GM21529 (cell line): ENCODE results near the gene TSPAN16.
"Not testable (repeated sequence)": the region's sequence is repeated elsewhere in the genome, so short reads cannot be mapped to it uniquely, and the experiment has no call there.

Source experiments
- ATAC-seq: cut with Tn5 transposase; IDR thresholded peaks from one replicate; pipeline ENCODE4 v1.9.1; 2021; ENCODE audit not compliant: unreplicated experiment

Gene TSPAN16

GRCh38 chr19:11339254-11340098 is 43.5 kb downstream of the TSPAN16 start, which contains the start of gene RAB3D:
Gene RAB3D, minus strand, starts transcription at chr19:11339657. Its CDS starts 2,258 bp downstream, at chr19:11337399.
- peak; percentile 82 for ATAC-seq

- not testable (repeated sequence) for ATAC-seq
Measured at GRCh38 chr19:11340099-11340467, 44.1 kb downstream of the TSPAN16 start.

- no peak for ATAC-seq
Measured at GRCh38 chr19:11342429-11342828, 46.5 kb downstream of the TSPAN16 start.

DNA sequence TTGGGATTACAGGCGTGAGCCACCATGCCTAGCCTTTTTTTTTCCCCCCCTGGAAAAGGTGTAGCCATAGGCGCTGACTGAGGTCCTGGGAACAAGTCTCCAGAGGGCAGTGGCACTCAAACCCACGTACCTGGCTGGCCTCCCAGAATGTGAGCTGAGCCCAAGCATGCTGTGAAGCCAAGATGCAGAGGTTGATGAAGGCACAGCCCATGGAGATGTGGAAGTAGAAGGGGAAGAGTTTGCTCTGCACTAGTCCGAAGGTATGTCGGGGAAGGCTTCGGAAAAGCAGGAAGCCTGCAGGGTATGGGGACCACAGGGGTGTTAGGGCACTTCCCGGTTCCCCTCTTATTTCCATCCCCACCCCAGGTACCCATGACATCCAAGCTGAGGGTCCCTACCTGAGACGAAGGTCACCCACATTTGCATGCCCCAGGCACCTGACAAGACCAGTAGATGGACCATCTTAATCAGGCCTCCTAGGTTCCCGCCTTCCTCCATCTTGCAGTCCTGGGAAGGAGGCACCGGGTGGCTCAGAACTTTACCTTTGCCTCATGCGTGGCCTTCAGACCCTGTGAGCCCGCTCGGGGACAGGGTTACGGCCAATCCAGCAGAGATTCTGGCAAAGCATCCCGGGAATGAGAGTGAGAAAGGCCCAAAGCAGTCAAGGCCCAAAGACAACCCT is 49.3 kb downstream of the TSPAN16 start:
- ATAC-seq, result no peak

GRCh38 chr19:11346104-11346940 is 50.4 kb downstream of the TSPAN16 start, which contains the start of the genes CCDC159 and TMEM205:
Gene CCDC159, plus strand, starts transcription at chr19:11346519. Its CDS starts 88 bp downstream, at chr19:11346607.
Gene TMEM205, minus strand, starts transcription at chr19:11346268. Its CDS starts 649 bp downstream, at chr19:11345619.
- peak; percentile 84 for ATAC-seq

- ATAC-seq, result no peak
Measured at GRCh38 chr19:11347546-11348039, 51.6 kb downstream of the TSPAN16 start.

DNA sequence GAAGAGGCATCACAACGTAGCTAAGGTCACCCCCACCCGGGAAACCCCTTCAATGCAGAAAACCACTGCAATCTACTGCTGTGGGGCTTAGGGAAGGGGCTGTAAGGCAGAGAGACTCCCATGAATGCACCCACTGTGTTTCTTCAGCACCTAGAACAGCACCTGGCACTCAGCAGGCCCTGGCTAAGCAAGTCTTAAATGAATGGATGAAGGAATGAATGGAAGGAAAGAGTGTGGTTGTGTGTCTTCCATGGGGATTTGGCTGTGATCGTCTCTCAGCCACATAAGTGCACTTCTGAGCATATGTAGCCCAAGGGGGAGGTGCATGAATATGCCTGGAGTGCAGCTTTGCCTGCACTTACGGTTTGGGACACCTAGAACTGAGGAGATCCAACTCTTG is 53.2 kb downstream of the TSPAN16 start:
- no peak for ATAC-seq

GRCh38 chr19:11354102-11354501 is 58.1 kb downstream of the TSPAN16 start:
- ATAC-seq, result not testable (repeated sequence)

GRCh38 chr19:11355160-11356073 is 59.5 kb downstream of the TSPAN16 start, which contains the start of gene PLPPR2:
Gene PLPPR2, plus strand, starts transcription at chr19:11355432. Its CDS starts 2,242 bp downstream, at chr19:11357674.
- ATAC-seq, result no peak

DNA sequence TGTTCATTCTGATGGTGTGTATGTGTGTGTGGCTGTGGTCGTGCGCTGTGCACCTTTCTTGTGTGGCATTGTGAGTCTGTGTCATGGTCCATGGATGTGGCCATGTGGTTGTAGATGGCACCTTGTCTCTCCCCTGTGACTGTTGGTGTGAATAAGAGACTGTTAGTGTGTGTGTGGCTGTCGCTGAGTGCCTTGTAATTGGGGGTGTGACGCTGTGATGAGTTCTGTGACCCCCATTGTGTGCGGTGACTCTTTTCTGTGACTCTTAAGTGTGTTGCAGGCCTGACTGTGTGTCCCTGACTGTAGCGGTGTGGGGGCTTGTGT is 60.1 kb downstream of the TSPAN16 start:
- no peak for ATAC-seq

DNA sequence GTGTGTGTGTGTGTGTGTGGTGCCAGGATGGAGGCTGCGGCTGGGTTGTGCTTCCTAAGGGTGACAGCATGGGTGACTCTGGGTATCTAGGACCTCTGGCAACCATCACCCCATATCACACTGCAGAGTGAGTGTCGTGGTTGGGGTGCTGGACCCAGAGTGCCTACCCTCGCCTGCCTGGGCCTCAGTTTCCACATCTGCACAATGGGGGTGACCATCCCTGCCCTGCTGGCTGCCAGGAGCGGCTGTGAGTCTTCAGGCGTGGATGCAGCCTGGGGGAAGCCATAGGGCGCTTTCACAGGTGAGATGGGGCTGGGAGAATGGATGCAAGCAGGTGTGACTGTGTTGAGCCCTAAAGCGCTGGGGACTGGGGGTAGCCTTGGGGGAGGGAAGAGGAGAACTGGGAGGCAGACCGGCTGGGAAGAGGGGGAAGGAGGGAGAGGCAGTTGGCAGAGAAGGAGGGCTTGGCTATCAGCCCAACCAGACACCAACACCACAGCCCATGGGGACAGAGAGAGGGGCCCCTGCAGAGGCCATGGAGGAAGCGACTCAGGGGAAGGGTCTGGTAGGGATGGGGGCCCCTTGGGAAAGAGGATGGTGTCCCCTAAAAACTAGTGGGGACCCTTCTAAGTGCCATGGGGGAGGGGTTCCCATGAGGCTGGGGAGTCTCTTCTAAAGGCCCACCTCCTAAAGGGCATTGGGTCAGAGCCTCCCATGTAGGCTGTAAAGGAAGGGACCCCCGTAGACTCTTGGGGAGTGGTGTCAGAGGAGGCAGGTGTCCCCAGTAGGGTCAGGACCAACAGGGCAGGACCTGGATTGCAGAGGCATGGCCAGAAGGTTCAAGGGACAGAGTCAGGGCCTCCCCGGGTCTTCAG is 61.0 kb downstream of the TSPAN16 start:
- no peak for ATAC-seq

DNA sequence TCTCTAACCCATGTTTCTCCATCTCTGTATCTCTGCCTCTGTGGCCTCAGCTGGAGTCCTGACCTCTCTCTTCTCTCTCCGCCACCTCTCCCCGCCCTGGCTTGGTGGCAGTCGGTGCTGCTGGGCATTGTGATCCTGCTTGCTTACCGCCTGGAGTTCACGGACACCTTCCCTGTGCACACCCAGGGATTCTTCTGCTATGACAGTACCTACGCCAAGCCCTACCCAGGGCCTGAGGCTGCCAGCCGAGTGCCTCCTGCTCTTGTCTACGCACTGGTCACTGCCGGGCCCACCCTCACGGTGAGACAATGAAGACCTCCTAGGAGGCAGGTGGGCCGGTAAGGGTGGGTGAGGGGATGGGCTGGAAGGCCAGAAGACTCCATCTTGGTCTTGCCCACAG is 63.5 kb downstream of the TSPAN16 start:
- no peak for ATAC-seq

- ATAC-seq, result no peak
Measured at GRCh38 chr19:11361037-11361770, 65.2 kb downstream of the TSPAN16 start.

- ATAC-seq, result no peak
Measured at GRCh38 chr19:11361771-11362731, 66.1 kb downstream of the TSPAN16 start.

DNA sequence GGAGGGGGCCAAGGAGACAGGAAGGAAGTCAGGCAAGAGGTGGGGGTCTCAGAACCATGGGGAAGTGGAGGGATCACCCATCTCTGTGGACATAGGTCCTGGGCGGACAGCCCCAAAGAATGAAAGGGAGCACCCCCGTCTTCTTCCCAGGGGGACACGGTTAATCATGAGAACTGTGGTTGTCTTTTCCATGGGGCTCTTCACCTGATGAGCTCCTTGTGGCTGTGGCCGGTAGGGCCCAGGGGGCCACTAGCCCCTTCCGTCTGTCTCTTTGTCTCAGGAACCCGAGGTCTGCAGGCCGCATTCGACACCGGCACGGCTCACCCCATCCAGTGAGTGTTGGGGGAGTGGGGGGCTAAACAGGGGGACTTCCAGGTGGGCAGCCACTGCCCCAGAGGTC is 67.9 kb downstream of the TSPAN16 start:
- no peak for ATAC-seq

- no peak for ATAC-seq
Measured at GRCh38 chr19:11364296-11364904, 68.4 kb downstream of the TSPAN16 start.

- no peak for ATAC-seq
Measured at GRCh38 chr19:11364935-11365334, 69.0 kb downstream of the TSPAN16 start.
